Measurements from ENCODE around the gene ZC3H4. TPM values are rescaled to one million over a fixed set of nuclear protein-coding genes. Genes with fewer than 3 reads are reported as not detected.
A peak's percentile ranks its signal among the peaks of the same experiment; 100 is the strongest.

The ZC3H4 gene
- total and polyA plus RNA-seq, 9 of the 15 experiments (the other 6 are each of a cell fraction or from before 2014, with no cell fraction given) = 2.2 to 75.6 (median 18.3) TPM

GRCh38 chr19:47130589-47131227, 17.1 kb upstream of the ZC3H4 start, which contains the start of gene SAE1 (continued):
- TF ChIP-seq ARID4B (CRISPR knock-in tag; IDR thresholded peaks at IDR 0.05) (no peak), TGIF2 (CRISPR knock-in tag; IDR thresholded peaks at IDR 0.05) (no peak), ZNF280B (CRISPR knock-in tag; IDR thresholded peaks at IDR 0.05) (no peak), HES1 (IDR thresholded peaks at IDR 0.05; ENCODE audit: low read depth) (peak; percentile 91), CBX3 (IDR thresholded peaks at IDR 0.05; ENCODE audit: borderline replicate concordance in 1 of 2, low read length in 2 of 2) (peak in 1 of 2 experiments; percentile 99; a peak in 2 of 3 replicates), NEUROD1 (IDR thresholded peaks at IDR 0.05; ENCODE audit: borderline replicate concordance, low read depth, low read length, partially characterized antibody) (no peak), ZBTB43 (CRISPR knock-in tag; IDR thresholded peaks at IDR 0.05) (0 out of 2 replicates have a peak, but pooled peaks have one; percentile 75), ATF6 (CRISPR knock-in tag; IDR thresholded peaks at IDR 0.05) (peak; percentile 61; the same call in 1 of the 2 replicates), ZNF23 (CRISPR knock-in tag; IDR thresholded peaks at IDR 0.05) (no peak), HDAC2 (IDR thresholded peaks at IDR 0.05) (no peak), SREBF1 (IDR thresholded peaks at IDR 0.05; ENCODE audit: borderline replicate concordance, low read depth, low read length) (no peak), CCNT2 (IDR thresholded peaks at IDR 0.05; ENCODE audit: borderline replicate concordance, extremely low read depth, insufficient read length, low read depth, low read length) (peak; percentile 76), ZNF121 (CRISPR knock-in tag; conservative IDR thresholded peaks at IDR 0.05) (no peak), SP2 (IDR thresholded peaks at IDR 0.05; ENCODE audit: extremely low read depth, low read depth, low read length, poor library complexity, severe bottlenecking) (no peak), SMARCA5 (IDR thresholded peaks at IDR 0.05) (0 out of 2 replicates have a peak, but pooled peaks have one; percentile 10)
